ENCODE measurements around the gene ASB4. TPM values are rescaled to one million over a fixed set of nuclear protein-coding genes. Genes with fewer than 3 reads are reported as not detected.
A peak's percentile ranks its signal among the peaks of the same experiment; 100 is the strongest.
"Not testable (repeated sequence)": the region's sequence is repeated elsewhere in the genome, so short reads cannot be mapped to it uniquely, and the experiment has no call there.

ASB4 gene
- total RNA-seq, 6 experiments from 2014 or later = not detected

DNA sequence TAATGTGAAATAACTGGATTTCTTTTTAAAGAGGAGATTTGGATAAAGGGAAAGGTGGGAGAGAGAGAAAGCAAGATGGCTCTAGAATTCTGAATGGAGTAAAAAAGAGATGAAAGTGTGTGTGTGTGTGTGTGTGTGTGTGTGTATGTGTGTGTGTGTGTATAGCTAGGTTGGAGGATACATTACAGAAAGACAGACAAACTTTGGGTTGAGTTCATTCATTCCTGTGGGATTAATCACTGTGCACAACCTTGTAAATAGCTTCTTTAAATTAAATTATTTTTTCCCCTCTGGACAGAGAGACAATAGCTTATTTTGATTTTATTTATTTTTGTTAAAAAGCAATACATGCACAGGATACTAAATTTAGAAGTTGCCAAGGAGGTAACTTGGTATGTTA lies 7.5 kb downstream of the ASB4 start:
- peak; percentile 48 for DNase-seq
- no peaks in the 10 kb centered on the region; the same call in 1 of the 2 replicates for H3K4me1 Mint-ChIP-seq (ENCODE audit: low read depth)

GRCh38 chr7:95493844-95494243 lies 8.1 kb downstream of the ASB4 start:
- peaks cover 5% of the 10 kb centered on the region for H3K27me3 Mint-ChIP-seq (ENCODE audit: insufficient read depth)
- no peak for DNase-seq
- TF ChIP-seq CTCF (IDR thresholded peaks at IDR 0.05) = no peak
- H3K27ac Mint-ChIP-seq = no peak overlapping the region
- no peaks in the 10 kb centered on the region for H3K9me3 Mint-ChIP-seq
- H3K4me1 Mint-ChIP-seq (ENCODE audit: low read depth) = no peaks in the 10 kb centered on the region; the same call in 1 of the 2 replicates
- no peak overlapping the region for H3K4me3 Mint-ChIP-seq
- no peaks in the 10 kb centered on the region for H3K36me3 Mint-ChIP-seq (ENCODE audit: low read depth)

More for the DNA sequence above, 7.5 kb downstream of the ASB4 start:
- TF ChIP-seq CTCF (IDR thresholded peaks at IDR 0.05) = no peak
- no peak overlapping the region for H3K4me3 Mint-ChIP-seq
- peaks cover 5% of the 10 kb centered on the region for H3K27me3 Mint-ChIP-seq (ENCODE audit: insufficient read depth)
- H3K9me3 Mint-ChIP-seq = no peaks in the 10 kb centered on the region
- H3K27ac Mint-ChIP-seq = no peak overlapping the region
- H3K36me3 Mint-ChIP-seq (ENCODE audit: low read depth) = no peaks in the 10 kb centered on the region

GRCh38 chr7:95501261-95501832 lies 15.6 kb downstream of the ASB4 start:
- Mint-ChIP-seq H3K27ac (no peak overlapping the region; the same call in 1 of the 2 replicates), H3K27me3 (ENCODE audit: insufficient read depth) (peaks cover 6% of the 10 kb centered on the region), H3K4me3 (no peak overlapping the region), H3K9me3 (no peaks in the 10 kb centered on the region), H3K36me3 (ENCODE audit: low read depth) (no peaks in the 10 kb centered on the region), H3K4me1 (ENCODE audit: low read depth) (peaks cover 32% of the 10 kb centered on the region)
- no peak for DNase-seq
- no peak for TF ChIP-seq CTCF (IDR thresholded peaks at IDR 0.05)

DNA sequence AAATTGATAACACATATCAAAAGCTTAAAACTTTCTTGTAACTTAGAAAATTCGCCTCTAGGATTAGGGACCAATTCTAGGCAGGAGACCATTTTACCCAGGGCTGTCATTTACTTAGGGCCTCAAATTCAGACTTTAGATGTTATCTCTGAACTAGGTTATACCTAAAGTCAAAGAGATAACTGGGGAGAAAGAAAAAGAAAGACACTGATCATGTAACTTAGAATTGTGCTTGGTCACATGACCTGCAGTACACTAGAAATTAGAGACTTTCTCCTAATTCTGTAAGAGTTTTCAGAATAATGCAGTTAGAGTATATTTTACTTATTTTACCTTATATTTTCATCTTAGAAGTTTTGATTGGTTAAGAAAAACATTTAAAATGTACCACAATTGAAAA lies 16.7 kb downstream of the ASB4 start:
- Mint-ChIP-seq H3K36me3 (ENCODE audit: low read depth) (no peaks in the 10 kb centered on the region), H3K27ac (no peak overlapping the region), H3K9me3 (no peaks in the 10 kb centered on the region), H3K4me1 (ENCODE audit: low read depth) (peaks cover 32% of the 10 kb centered on the region), H3K27me3 (ENCODE audit: insufficient read depth) (peaks cover 3% of the 10 kb centered on the region; the same call in 1 of the 2 replicates), H3K4me3 (no peak overlapping the region)
- no peak for DNase-seq
- TF ChIP-seq CTCF (IDR thresholded peaks at IDR 0.05) = no peak

- peaks cover 32% of the 10 kb centered on the region for H3K4me1 Mint-ChIP-seq (ENCODE audit: low read depth)
- peaks cover 3% of the 10 kb centered on the region; the same call in 1 of the 2 replicates for H3K27me3 Mint-ChIP-seq (ENCODE audit: insufficient read depth)
Measured at GRCh38 chr7:95503271-95504131, 17.8 kb downstream of the ASB4 start.

GRCh38 chr7:95504132-95504588 lies 18.4 kb downstream of the ASB4 start:
- H3K36me3 Mint-ChIP-seq (ENCODE audit: low read depth); H3K9me3 Mint-ChIP-seq; H3K27ac Mint-ChIP-seq; H3K27me3 Mint-ChIP-seq (ENCODE audit: insufficient read depth); DNase-seq; H3K4me3 Mint-ChIP-seq: not testable (repeated sequence)
- H3K4me1 Mint-ChIP-seq (ENCODE audit: low read depth) = peaks cover 30% of the 10 kb centered on the region

More at GRCh38 chr7:95503271-95504131, 17.8 kb downstream of the ASB4 start:
- Mint-ChIP-seq H3K9me3 (no peaks in the 10 kb centered on the region), H3K27ac (no peak overlapping the region), H3K4me3 (no peak overlapping the region), H3K36me3 (ENCODE audit: low read depth) (no peaks in the 10 kb centered on the region)
- no peak for TF ChIP-seq CTCF (IDR thresholded peaks at IDR 0.05)
- DNase-seq = no peak

Data from HFFc6 (cell line).